B cell (primary cell): ENCODE results near the gene DGKB.

Experiments used
- CTCF ChIP-seq: fragments of 200-600 bp; IDR thresholded peaks from one replicate; pipeline ENCODE4 v1.8.0; 2022; ENCODE audit warnings: antibody characterized with exemption, mild to moderate bottlenecking
- EZH2 ChIP-seq: IDR thresholded peaks from 2 replicates; pipeline ENCODE4 v1.6.1; 2012; ENCODE audit warnings: borderline replicate concordance, low read depth, mild to moderate bottlenecking, moderate library complexity, low read length; ENCODE audit not compliant: insufficient read depth, poor library complexity, severe bottlenecking

GRCh38 chr7:14748461-14748860, 154.1 kb downstream of the DGKB start:
- TF ChIP-seq CTCF = no peak
- no peak for TF ChIP-seq EZH2
